BJ (cell line): ENCODE results near the gene TMEM119. TPM values are rescaled to one million over a fixed set of nuclear protein-coding genes. Genes with fewer than 3 reads are reported as not detected.
"Not testable (repeated sequence)": the region's sequence is repeated elsewhere in the genome, so short reads cannot be mapped to it uniquely, and the experiment has no call there.

Experiments used
- CTCF ChIA-PET: fragments of 350-600 bp; formaldehyde crosslinking; extraction: SDS; loops from one replicate; lab custom pipeline; 2021; ENCODE audit warnings: antibody characterized with exemption, inconsistent platforms; lab: Yijun Ruan, JAX
- POLR2A ChIA-PET: fragments of 300-600 bp; sonication (Branson Sonifier 250); formaldehyde crosslinking; extraction: SDS; loops from one replicate; lab custom pipeline; 2021; ENCODE audit warnings: antibody characterized with exemption; lab: Charles Lee
- DNase-seq: peaks from one replicate; pipeline ENCODE4 v3.0.0-alpha.2; 2011; ENCODE audit warnings: low read depth
- H3K27me3 ChIP-seq: 2 replicates; pipeline ENCODE4 v1.6.0; 2011; ENCODE audit warnings: low read length; ENCODE audit not compliant: control insufficient read depth, insufficient read depth
- H3K36me3 ChIP-seq: 2 replicates; pipeline ENCODE4 v1.5.1; 2011; ENCODE audit warnings: low read length; ENCODE audit not compliant: control insufficient read depth, insufficient read depth
- H3K4me3 ChIP-seq: 2 replicates; pipeline ENCODE4 v1.5.1; 2011; ENCODE audit warnings: low read depth, mild to moderate bottlenecking, control low read depth, low read length
- CTCF ChIP-seq: IDR thresholded peaks from 2 replicates; pipeline ENCODE4 v1.5.1; 2011; ENCODE audit warnings: low read depth, mild to moderate bottlenecking, control low read depth, inconsistent platforms, low read length, moderate library complexity; ENCODE audit not compliant: insufficient read depth
- polyA plus RNA-seq: library from polyadenylated mRNA; depleted of rRNA; stranded (reverse); fragments of >200 nt; gene quantifications from 2 replicates; pipeline ENCODE4 v1.2.3, GENCODE V29; 2011

TMEM119 gene
- polyA plus RNA-seq, 1 experiment, result 80.6 TPM

- CTCF ChIA-PET, result interaction anchor here (0.7 kb wide), 1 partner anchor 103 kb away, joined by 4 read pairs; no protein-coding TSS in a partner anchor
- POLR2A ChIA-PET, result no interaction called here
- no peak for DNase-seq
These were observed 35.2 kb upstream of the TMEM119 start for GRCh38 chr12:108633081-108633533.

GRCh38 chr12:108631261-108631660, 33.4 kb upstream of the TMEM119 start:
- H3K4me3 ChIP-seq, H3K36me3 ChIP-seq, POLR2A ChIA-PET, DNase-seq, H3K27me3 ChIP-seq: not testable (repeated sequence)
- CTCF ChIA-PET, result interaction anchor here (1.5 to 5.5 kb wide), 4 partner anchors 13 to 172 kb away, joined by 5 to 40 read pairs (median 8); no protein-coding TSS in a partner anchor

More at GRCh38 chr12:108633081-108633533, 35.2 kb upstream of the TMEM119 start:
- no peak for TF ChIP-seq CTCF
- Histone ChIP-seq H3K4me3 (no peak overlapping the region), H3K27me3 (no peaks in the 10 kb centered on the region), H3K36me3 (no peaks in the 10 kb centered on the region)

GRCh38 chr12:108630481-108631207, 32.8 kb upstream of the TMEM119 start:
- CTCF ChIA-PET, result interaction anchor here (0.7 to 5.5 kb wide), 8 partner anchors 11 to 219 kb away, joined by 3 to 40 read pairs (median 4); no protein-coding TSS in a partner anchor
- TF ChIP-seq CTCF, result no peak
- H3K36me3 ChIP-seq, result no peaks in the 10 kb centered on the region
- H3K27me3 ChIP-seq, result no peaks in the 10 kb centered on the region
- POLR2A ChIA-PET, result interaction anchor here (0.7 kb wide), 1 partner anchor 40 kb away, joined by 5 read pairs; no protein-coding TSS in a partner anchor
- DNase-seq, result peak; percentile 84
- no peak overlapping the region for H3K4me3 ChIP-seq

GRCh38 chr12:108629824-108630476, 32.1 kb upstream of the TMEM119 start:
- Histone ChIP-seq H3K27me3 (no peaks in the 10 kb centered on the region), H3K36me3 (no peaks in the 10 kb centered on the region), H3K4me3 (no peak overlapping the region)
- ChIA-PET POLR2A (interaction anchor here (0.7 kb wide), 1 partner anchor 41 kb away, joined by 5 read pairs; no protein-coding TSS in a partner anchor), CTCF (interaction anchor here (0.8 to 5.5 kb wide), 7 partner anchors 12 to 219 kb away, joined by 3 to 40 read pairs (median 5); no protein-coding TSS in a partner anchor)
- peak; percentile 53 for DNase-seq
- TF ChIP-seq CTCF, result no peak

- no peaks in the 10 kb centered on the region for H3K27me3 ChIP-seq
- CTCF ChIA-PET, result interaction anchor here (0.6 to 5.5 kb wide), 4 partner anchors 11 to 314 kb away, joined by 3 to 40 read pairs (median 4); no protein-coding TSS in a partner anchor
- H3K4me3 ChIP-seq, result no peak overlapping the region
- POLR2A ChIA-PET, result no interaction called here
- TF ChIP-seq CTCF, result no peak
- no peak for DNase-seq
- no peaks in the 10 kb centered on the region for H3K36me3 ChIP-seq
These were observed 31.3 kb upstream of the TMEM119 start for GRCh38 chr12:108629151-108629550.
